HEK293 (cell line): ENCODE results near the gene AUH.

ENCODE experiments used
- CTCF ChIA-PET: fragments of 350-600 bp; formaldehyde crosslinking; extraction: SDS; loops from one replicate; lab custom pipeline; 2021; ENCODE audit warnings: antibody characterized with exemption; lab: Yijun Ruan, JAX
- POLR2A ChIA-PET: fragments of 300-600 bp; formaldehyde crosslinking; extraction: SDS; loops from one replicate; lab custom pipeline; 2020; ENCODE audit warnings: antibody characterized with exemption, inconsistent platforms; lab: Yijun Ruan, JAX
- H3K27ac ChIP-seq: fragments of 200-500 bp; sonication (Bioruptor generic); 2 replicates; pipeline ENCODE4 v1.5.1; 2014; ENCODE audit warnings: low read depth, low read length, control low read depth, inconsistent platforms; ENCODE audit errors: extremely low read depth
- H3K36me3 ChIP-seq, 2 experiments: fragments of 200-500 bp in 1 of 2; sonication (Bioruptor generic) in 1 of 2; 1 replicate in 1 of 2; 2 replicates in 1 of 2; pipeline ENCODE4 v1.5.1; 2014 to 2017; ENCODE audit warnings: inconsistent platforms in 2 of 2, low read length in 2 of 2; ENCODE audit not compliant: control insufficient read depth in 2 of 2, insufficient read depth in 1 of 2
- H3K4me1 ChIP-seq: fragments of 200-500 bp; sonication (Bioruptor generic); 2 replicates; pipeline ENCODE4 v1.5.1; 2014; ENCODE audit warnings: mild to moderate bottlenecking, low read length, inconsistent platforms; ENCODE audit not compliant: control insufficient read depth, insufficient read depth
- H3K4me3 ChIP-seq: 2 replicates; pipeline ENCODE4 v1.5.1; 2011; ENCODE audit warnings: low read depth, mild to moderate bottlenecking, control low read depth, low read length, moderate library complexity
- H3K9me3 ChIP-seq: fragments of 200-500 bp; sonication (Bioruptor generic); 2 replicates; pipeline ENCODE4 v1.5.1; 2014; ENCODE audit warnings: low read depth, low read length, inconsistent platforms; ENCODE audit not compliant: control insufficient read depth, insufficient read depth
- ELK4 ChIP-seq: IDR thresholded peaks from 2 replicates; pipeline ENCODE4 v1.6.1; 2011; ENCODE audit warnings: mild to moderate bottlenecking, low read depth, low read length, borderline replicate concordance
- GFI1B ChIP-seq: fragments of 450-650 bp; formaldehyde crosslinking; IDR thresholded peaks from 2 replicates; pipeline ENCODE4 v1.5.1; 2016; ENCODE audit warnings: missing biosample characterization, missing genetic modification characterization
- GLI4 ChIP-seq: fragments of 450-650 bp; formaldehyde crosslinking; IDR thresholded peaks from 2 replicates; pipeline ENCODE4 v1.5.1; 2016; ENCODE audit warnings: missing biosample characterization, missing genetic modification characterization
- GLIS2 ChIP-seq: fragments of 450-650 bp; formaldehyde crosslinking; IDR thresholded peaks from 2 replicates; pipeline ENCODE4 v1.5.1; 2016; ENCODE audit warnings: missing biosample characterization, missing genetic modification characterization
- HOXD13 ChIP-seq: sonication (generic); formaldehyde crosslinking; IDR thresholded peaks from 2 replicates; pipeline ENCODE4 v1.8.0; 2022; ENCODE audit warnings: missing genetic modification reagents, borderline replicate concordance
- IKZF3 ChIP-seq: fragments of 450-650 bp; IDR thresholded peaks from 2 replicates; pipeline ENCODE4 v1.5.0; 2018; ENCODE audit warnings: missing biosample characterization, mild to moderate bottlenecking, missing genetic modification characterization, moderate library complexity
- KLF1 ChIP-seq: fragments of 450-650 bp; formaldehyde crosslinking; IDR thresholded peaks from 2 replicates; pipeline ENCODE4 v1.5.1; 2016; ENCODE audit warnings: missing biosample characterization, missing genetic modification characterization
- KLF10 ChIP-seq: fragments of 450-650 bp; IDR thresholded peaks from 2 replicates; pipeline ENCODE4 v1.5.1; 2018; ENCODE audit warnings: missing biosample characterization, mild to moderate bottlenecking, missing genetic modification characterization
- OSR2 ChIP-seq: fragments of 450-650 bp; formaldehyde crosslinking; IDR thresholded peaks from 2 replicates; pipeline ENCODE4 v1.5.1; 2016; ENCODE audit warnings: missing biosample characterization, missing genetic modification characterization
- YY1 ChIP-seq: fragments of 450-650 bp; formaldehyde crosslinking; IDR thresholded peaks from 2 replicates; pipeline ENCODE4 v1.5.1; 2018; ENCODE audit warnings: missing biosample characterization, missing genetic modification characterization
- ZBTB1 ChIP-seq: fragments of 450-650 bp; formaldehyde crosslinking; IDR thresholded peaks from 2 replicates; pipeline ENCODE4 v1.5.1; 2016; ENCODE audit warnings: missing biosample characterization, missing genetic modification characterization
- ZBTB21 ChIP-seq: fragments of 450-650 bp; formaldehyde crosslinking; IDR thresholded peaks from 2 replicates; pipeline ENCODE4 v1.5.1; 2017; ENCODE audit warnings: missing biosample characterization, missing genetic modification characterization
- ZBTB44 ChIP-seq: fragments of 450-650 bp; IDR thresholded peaks from 2 replicates; pipeline ENCODE4 v1.5.1; 2018; ENCODE audit warnings: missing biosample characterization, mild to moderate bottlenecking, missing genetic modification characterization
- ZBTB8A ChIP-seq: fragments of 450-650 bp; formaldehyde crosslinking; IDR thresholded peaks from 2 replicates; pipeline ENCODE4 v1.5.1; 2016; ENCODE audit warnings: missing biosample characterization, missing genetic modification characterization
- ZFP3 ChIP-seq: fragments of 450-650 bp; formaldehyde crosslinking; IDR thresholded peaks from 2 replicates; pipeline ENCODE4 v1.5.1; 2016; ENCODE audit warnings: low read depth, missing biosample characterization, missing genetic modification characterization
- ZNF114 ChIP-seq: fragments of 450-650 bp; formaldehyde crosslinking; IDR thresholded peaks from 2 replicates; pipeline ENCODE4 v1.5.0; 2017; ENCODE audit warnings: missing biosample characterization, missing genetic modification characterization
- ZNF140 ChIP-seq: fragments of 450-650 bp; formaldehyde crosslinking; IDR thresholded peaks from 2 replicates; pipeline ENCODE4 v1.5.1; 2016; ENCODE audit warnings: missing biosample characterization, missing genetic modification characterization
- ZNF433 ChIP-seq: fragments of 450-650 bp; formaldehyde crosslinking; IDR thresholded peaks from 2 replicates; pipeline ENCODE4 v1.5.1; 2016; ENCODE audit warnings: missing biosample characterization, missing genetic modification characterization, low read depth
- ZNF514 ChIP-seq: fragments of 450-650 bp; formaldehyde crosslinking; IDR thresholded peaks from 2 replicates; pipeline ENCODE4 v1.5.1; 2016; ENCODE audit warnings: missing biosample characterization, missing genetic modification characterization
- ZNF529 ChIP-seq: fragments of 450-650 bp; formaldehyde crosslinking; IDR thresholded peaks from 2 replicates; pipeline ENCODE4 v1.5.1; 2017; ENCODE audit warnings: missing genetic modification characterization, missing biosample characterization; ENCODE audit not compliant: insufficient replicate concordance
- ZNF571 ChIP-seq: fragments of 450-650 bp; formaldehyde crosslinking; IDR thresholded peaks from 2 replicates; pipeline ENCODE4 v1.5.0; 2017; ENCODE audit warnings: missing biosample characterization, missing genetic modification characterization
- ZNF580 ChIP-seq: fragments of 450-650 bp; formaldehyde crosslinking; IDR thresholded peaks from 2 replicates; pipeline ENCODE4 v1.5.1; 2016; ENCODE audit warnings: missing biosample characterization, missing genetic modification characterization
- ZNF623 ChIP-seq: fragments of 450-650 bp; formaldehyde crosslinking; IDR thresholded peaks from 2 replicates; pipeline ENCODE4 v1.5.1; 2016; ENCODE audit warnings: missing biosample characterization, missing genetic modification characterization
- ZNF792 ChIP-seq: fragments of 450-650 bp; formaldehyde crosslinking; IDR thresholded peaks from 2 replicates; pipeline ENCODE4 v1.5.1; 2016; ENCODE audit warnings: missing biosample characterization, missing genetic modification characterization

Gene AUH

GRCh38 chr9:91214867-91215266 lies 146.9 kb downstream of the AUH start:
- Histone ChIP-seq H3K4me3 (no peak overlapping the region), H3K4me1 (no peaks in the 10 kb centered on the region), H3K27ac (no peak overlapping the region)
- CTCF ChIA-PET: no interaction called here
- TF ChIP-seq IKZF3 (tag by site-specific recombination): no peak
- no peak for TF ChIP-seq ZNF433 (tag by site-specific recombination)
- no peak for TF ChIP-seq ELK4
- TF ChIP-seq YY1 (tag by site-specific recombination): no peak
- TF ChIP-seq ZBTB1: no peak
- no peak for TF ChIP-seq ZNF792 (tag by site-specific recombination)
- TF ChIP-seq OSR2 (tag by site-specific recombination): no peak
- no peak for TF ChIP-seq ZNF571 (tag by site-specific recombination)
- TF ChIP-seq KLF1 (tag by site-specific recombination): no peak
- TF ChIP-seq, all 188 proteins: peak for 0
- H3K9me3 ChIP-seq: no peaks in the 10 kb centered on the region
- peaks cover 0 to 10% of the 10 kb centered on the region in 2 experiments; a peak in 1 of 3 replicates for H3K36me3 ChIP-seq
- POLR2A ChIA-PET: no interaction called here

- POLR2A ChIA-PET: no interaction called here
- no peak for TF ChIP-seq ZNF529
- TF ChIP-seq KLF10: no peak
- no peak for TF ChIP-seq ZBTB44 (tag by site-specific recombination)
- TF ChIP-seq ZNF623 (tag by site-specific recombination): no peak
- TF ChIP-seq ZNF571 (tag by site-specific recombination): no peak
- TF ChIP-seq ZFP3: no peak
- no peak for TF ChIP-seq ZNF140 (tag by site-specific recombination)
- no peak for TF ChIP-seq ZBTB8A
- no peak for TF ChIP-seq ZNF114
- no peak for TF ChIP-seq GLI4
- no peak for TF ChIP-seq GFI1B (tag by site-specific recombination)
- TF ChIP-seq ZNF580 (tag by site-specific recombination): no peak
- TF ChIP-seq GLIS2 (tag by site-specific recombination): no peak
- no peak for TF ChIP-seq HOXD13
- TF ChIP-seq ZBTB21: no peak
- no peak for TF ChIP-seq ZNF514
- TF ChIP-seq, all 188 proteins: peak for 0
- Histone ChIP-seq H3K9me3 (no peaks in the 10 kb centered on the region), H3K4me1 (no peaks in the 10 kb centered on the region), H3K4me3 (no peak overlapping the region), H3K36me3 (peaks cover 0 to 9% of the 10 kb centered on the region in 2 experiments; a peak in 1 of 3 replicates), H3K27ac (no peak overlapping the region)
- CTCF ChIA-PET: no interaction called here
Observed at GRCh38 chr9:91214086-91214485, 147.6 kb downstream of the AUH start.
